Fibroblast of the aortic adventitia (primary cell): ENCODE results near the gene TMEM271. TPM values are rescaled to one million over a fixed set of nuclear protein-coding genes. Genes with fewer than 3 reads are reported as not detected.

ENCODE experiments used
- DNase-seq: peaks from one replicate; pipeline ENCODE4 v3.0.0-alpha.2; 2010; ENCODE audit warnings: low read depth
- H3K4me3 ChIP-seq: 2 replicates; pipeline ENCODE4 v1.5.1; 2011; ENCODE audit warnings: low read depth, mild to moderate bottlenecking, control low read depth, low read length, moderate library complexity
- total RNA-seq: library from RNA; depleted of rRNA; stranded (reverse); fragments of >200 nt; gene quantifications from 2 replicates; pipeline ENCODE4 v1.2.3, GENCODE V29; 2012; ENCODE audit warnings: low replicate concordance
- TF ChIP-seq, protein P1 (sequence below): IDR thresholded peaks from 2 replicates; pipeline ENCODE4 v1.5.1; 2011; ENCODE audit warnings: mild to moderate bottlenecking, low read length, control low read depth, inconsistent platforms; ENCODE audit not compliant: insufficient read depth

Gene TMEM271
- total RNA-seq, 1 donor: not detected

DNA sequence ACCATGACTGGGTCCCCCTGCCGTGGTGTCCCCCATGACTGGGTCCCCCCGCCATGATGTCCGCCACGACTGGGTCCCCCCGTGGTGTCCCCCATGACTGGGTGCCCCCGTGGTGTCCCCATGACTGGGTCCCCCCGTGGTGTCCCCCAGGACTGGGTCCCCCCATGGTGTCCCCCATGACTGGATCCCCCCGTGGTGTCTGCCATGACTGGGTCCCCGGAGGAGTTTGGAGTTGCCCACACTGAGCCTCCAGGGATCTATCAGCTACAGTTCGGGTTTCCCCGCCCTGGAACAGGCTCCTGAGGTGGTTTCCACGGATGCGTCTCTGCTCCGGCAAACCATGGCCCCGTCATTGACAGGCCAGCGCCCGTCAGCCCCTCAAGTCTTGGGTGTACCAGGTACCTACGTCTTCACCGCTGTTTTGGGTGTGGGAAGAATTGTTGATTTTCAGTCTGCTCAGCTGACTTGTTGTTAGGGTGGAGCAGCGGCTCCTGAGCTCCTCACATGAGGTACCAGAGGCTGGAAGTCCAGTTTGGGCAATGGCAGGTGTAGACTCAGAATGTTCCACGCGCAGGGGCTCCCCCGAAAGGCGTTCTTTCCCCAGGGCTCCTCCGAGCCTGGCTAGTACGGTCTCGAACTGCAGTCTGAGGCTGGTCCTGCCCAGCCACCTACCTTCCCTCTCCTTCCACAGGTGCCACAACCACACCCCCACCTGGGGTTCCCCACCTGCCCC, 41.0 kb upstream of the TMEM271 start:
- no peak overlapping the region for H3K4me3 ChIP-seq
- TF ChIP-seq, protein P1, sequence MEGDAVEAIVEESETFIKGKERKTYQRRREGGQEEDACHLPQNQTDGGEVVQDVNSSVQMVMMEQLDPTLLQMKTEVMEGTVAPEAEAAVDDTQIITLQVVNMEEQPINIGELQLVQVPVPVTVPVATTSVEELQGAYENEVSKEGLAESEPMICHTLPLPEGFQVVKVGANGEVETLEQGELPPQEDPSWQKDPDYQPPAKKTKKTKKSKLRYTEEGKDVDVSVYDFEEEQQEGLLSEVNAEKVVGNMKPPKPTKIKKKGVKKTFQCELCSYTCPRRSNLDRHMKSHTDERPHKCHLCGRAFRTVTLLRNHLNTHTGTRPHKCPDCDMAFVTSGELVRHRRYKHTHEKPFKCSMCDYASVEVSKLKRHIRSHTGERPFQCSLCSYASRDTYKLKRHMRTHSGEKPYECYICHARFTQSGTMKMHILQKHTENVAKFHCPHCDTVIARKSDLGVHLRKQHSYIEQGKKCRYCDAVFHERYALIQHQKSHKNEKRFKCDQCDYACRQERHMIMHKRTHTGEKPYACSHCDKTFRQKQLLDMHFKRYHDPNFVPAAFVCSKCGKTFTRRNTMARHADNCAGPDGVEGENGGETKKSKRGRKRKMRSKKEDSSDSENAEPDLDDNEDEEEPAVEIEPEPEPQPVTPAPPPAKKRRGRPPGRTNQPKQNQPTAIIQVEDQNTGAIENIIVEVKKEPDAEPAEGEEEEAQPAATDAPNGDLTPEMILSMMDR: no peak
- no peak for DNase-seq

DNA sequence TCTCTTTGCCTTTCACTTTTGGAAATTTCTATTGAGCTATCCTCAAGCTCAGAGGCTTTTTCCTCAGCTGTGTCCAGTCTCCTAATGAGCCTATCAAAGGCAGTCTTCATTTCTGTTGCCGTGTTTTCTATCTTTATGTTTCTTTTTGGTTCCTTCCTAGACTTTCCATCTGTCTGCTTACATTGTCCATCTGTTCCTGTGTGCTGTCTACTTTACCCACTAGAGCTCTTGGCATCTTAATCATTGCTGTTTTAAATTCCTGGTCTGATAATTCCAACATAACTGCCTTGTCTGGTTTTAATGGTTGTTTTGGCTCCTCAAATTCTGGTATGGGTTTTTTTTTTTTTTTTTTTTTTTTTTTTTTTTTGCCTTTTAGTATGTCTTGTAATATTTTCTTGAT, 40.0 kb upstream of the TMEM271 start:
- TF ChIP-seq, protein P1: no peak
- no peak overlapping the region for H3K4me3 ChIP-seq
- no peak for DNase-seq

DNA sequence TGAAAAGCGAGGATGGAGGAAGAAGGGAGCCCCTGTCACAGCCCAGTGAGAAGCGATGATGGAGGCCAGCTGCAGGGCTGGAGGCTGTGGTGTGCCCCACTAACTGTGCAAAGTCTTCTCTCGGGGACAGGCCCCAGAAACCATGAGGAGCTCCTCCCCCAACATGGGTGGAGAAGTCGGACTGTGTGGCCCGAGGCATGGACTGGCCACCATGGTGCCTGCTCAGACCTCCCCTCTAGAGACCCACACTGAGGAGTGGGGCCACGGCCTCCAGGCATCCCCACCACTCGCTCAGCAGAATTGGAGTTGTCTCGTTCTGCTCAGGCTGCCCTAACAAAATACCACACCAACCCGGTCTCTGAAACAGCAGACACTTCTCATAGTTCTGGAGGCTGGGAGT, 37.0 kb upstream of the TMEM271 start:
- TF ChIP-seq, protein P1: no peak
- DNase-seq: no peak
- no peak overlapping the region for H3K4me3 ChIP-seq

DNA sequence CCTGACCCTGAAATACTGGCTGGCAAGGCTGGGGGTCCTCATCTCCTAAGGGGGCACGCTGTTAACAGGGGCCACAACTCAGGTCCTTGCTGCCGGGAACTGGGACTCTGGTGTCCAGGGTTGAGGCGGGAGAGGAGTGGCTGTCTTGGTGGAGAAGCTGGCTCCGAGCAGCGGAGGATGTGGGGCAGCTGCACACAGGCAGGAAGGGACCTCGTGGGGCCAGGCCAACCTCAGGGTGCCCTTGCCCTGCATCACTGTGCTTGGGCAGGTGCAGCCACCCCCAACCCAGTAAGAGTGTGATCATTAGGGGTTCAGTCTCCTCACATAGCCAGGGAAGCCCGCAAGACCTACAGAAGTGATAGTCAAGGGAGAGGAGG, 36.6 kb upstream of the TMEM271 start:
- DNase-seq: no peak
- no peak overlapping the region for H3K4me3 ChIP-seq

DNA sequence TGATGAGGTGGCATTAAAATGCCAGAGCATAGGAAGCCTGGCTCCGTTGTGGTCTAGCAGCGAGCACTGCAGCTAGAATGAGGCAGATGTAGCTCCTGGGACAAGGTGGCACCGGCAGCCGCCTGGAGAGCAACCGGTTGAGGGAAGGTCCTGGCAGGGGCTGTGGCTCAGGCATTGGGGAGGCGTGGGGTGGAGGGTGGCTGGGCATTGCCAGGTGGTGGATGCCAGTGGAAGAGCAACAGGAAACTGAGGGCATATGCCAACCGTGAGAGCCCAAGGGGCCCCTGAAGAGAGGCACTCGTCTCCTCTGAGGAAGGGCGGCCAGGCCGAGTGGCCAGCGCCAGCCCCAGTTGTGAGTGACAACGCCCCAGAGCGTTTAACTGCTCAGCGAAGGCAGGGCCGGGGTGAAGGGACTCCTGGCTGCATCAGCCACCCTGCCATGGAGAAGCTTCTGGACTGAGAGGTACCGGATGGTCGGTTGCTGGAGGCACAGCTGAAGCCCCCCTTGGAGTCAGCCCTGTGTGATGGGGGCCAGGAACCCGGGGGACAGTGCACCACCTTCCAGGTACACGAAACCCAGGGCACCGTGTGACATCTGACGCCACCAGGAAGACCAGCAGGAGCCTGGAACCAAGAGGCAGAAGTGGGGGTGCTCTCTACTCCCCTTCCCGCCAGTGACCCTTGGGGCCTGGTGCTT, 36.1 kb upstream of the TMEM271 start:
- TF ChIP-seq, protein P1: no peak
- H3K4me3 ChIP-seq: no peak overlapping the region
- no peak for DNase-seq

More for the DNA sequence above, 36.6 kb upstream of the TMEM271 start:
- TF ChIP-seq, protein P1: no peak

DNA sequence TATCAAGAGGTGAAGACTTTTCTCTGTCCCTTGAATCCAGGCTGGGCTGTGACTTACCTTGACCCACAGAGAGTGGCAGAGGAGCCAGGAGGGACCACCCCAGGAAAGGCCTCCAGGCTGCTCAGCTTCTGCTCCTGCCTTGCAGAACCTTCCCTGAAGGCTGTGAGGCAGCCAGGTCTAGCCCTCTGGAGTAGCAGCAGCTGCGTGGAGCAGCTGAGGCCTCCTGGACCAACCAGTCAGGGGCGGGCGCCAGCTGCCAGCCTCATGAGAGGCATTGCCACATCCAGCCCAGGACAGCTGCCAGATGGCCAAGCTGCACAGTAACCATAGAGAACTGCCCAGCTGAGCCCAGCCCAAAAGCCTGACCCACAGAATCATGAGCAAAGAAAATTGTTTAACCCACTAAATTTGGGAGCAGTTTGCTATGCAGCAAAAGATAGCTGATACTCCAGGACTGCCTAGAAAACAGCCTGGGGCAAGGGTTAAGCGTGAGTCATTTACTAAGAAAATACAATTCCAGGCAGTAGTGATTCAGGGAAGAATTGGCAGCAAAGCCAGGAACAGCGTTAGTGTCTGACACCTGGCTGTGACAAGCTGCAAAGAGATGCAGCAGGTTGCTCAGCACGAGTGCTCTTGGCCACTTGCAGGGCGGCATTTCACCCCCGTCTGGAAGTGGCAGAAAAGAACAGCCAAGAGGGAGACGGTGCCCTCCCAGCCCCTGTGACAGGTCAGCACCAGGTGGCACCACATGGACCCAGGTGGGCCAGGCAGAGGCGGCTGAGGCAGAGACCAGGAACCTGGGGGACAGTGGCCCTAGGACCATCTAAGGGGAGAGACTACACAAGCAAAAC, 34.5 kb upstream of the TMEM271 start:
- DNase-seq: peak; percentile 46
- H3K4me3 ChIP-seq: no peak overlapping the region
- TF ChIP-seq, protein P1: no peak
